ENCODE results near the gene ANKMY1.
A peak's percentile ranks its signal among the peaks of the same experiment; 100 is the strongest.
"Not testable (repeated sequence)": the region's sequence is repeated elsewhere in the genome, so short reads cannot be mapped to it uniquely, and the experiment has no call there.

ANKMY1 gene

DNA sequence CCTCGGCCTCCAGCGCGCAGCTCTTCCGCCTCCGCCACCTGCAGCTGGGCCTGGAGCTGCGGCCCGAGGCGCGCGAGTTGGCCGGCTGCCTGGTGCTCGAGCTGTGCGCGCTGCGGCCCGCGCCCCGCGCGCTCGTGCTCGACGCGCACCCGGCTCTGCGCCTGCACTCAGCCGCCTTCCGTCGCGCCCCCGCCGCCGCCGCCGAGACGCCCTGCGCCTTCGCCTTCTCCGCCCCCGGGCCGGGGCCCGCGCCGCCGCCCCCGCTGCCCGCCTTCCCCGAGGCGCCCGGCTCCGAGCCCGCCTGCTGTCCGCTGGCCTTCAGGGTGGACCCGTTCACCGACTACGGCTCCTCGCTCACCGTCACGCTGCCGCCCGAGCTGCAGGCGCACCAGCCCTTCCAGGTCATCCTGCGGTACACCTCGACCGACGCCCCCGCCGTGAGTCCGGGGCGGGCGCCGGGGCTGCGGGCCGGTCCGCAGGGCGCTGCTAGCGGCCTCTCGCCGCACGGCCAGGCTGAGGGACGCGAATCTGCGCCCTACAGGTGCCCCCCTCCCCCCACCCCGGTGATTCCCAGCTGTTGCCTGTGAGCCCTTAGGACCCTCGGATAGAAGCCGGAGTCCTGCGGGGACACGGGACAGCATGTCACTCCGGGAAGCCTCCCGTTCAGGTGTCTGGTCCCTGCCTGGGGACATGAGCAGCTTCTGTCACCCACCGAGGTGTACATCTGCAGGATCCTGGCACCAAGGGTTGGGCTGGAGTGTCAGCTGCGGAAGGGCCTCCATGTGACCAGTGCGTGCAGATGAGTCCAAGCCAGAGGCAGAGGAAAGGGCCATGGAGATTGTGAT is 11.1 kb upstream of the ANKMY1 start:
- DNase-seq (ENCODE audit: low read depth): no peak

DNA sequence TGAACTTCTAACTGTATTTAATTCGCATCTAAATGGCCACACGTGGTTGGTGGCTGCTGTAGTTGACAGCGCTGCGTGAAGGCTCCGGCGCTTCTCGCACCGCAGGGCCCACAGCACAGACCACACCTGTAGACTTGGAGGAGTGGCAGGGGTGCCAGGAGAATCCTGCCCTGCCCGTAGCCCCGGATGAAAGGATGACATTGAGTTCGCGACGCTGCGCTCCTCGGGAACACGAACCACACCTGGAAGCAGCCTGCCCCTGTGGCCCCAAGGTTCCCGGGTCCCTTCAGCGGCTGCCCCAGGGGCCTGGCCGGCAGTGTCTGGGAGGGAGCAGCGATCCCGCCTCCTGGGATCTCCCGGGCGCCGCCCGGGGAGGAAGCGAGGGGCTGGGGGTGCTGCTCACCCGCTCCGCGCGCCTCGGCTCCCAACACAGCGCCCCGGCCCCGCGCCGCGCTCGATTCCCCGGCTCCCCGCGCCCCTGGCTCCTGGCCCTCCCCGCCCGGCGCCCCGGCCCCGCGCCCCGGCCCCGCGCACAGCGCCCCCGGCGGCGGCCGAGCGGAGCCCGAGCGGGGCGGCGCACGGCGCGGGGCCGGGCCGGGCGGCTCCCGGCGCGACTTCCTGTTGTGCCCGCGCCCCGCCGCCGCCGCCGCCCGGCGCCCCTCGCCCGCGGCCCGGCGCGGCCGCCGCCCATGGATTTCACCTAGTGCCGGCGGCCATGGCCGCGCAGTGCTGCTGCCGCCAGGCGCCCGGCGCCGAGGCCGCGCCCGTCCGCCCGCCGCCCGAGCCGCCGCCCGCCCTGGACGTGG is 10.3 kb upstream of the ANKMY1 start, which contains the start of gene RNPEPL1:
TSS of gene RNPEPL1 (plus strand) at position 613 of the 806 bp plus-strand sequence. CDS start at position 716, 103 bp downstream.
- no peak for DNase-seq (ENCODE audit: low read depth)

- no peak for DNase-seq (ENCODE audit: low read depth)
Observed at GRCh38 chr2:240567137-240567871, 9.5 kb upstream of the ANKMY1 start.

DNA sequence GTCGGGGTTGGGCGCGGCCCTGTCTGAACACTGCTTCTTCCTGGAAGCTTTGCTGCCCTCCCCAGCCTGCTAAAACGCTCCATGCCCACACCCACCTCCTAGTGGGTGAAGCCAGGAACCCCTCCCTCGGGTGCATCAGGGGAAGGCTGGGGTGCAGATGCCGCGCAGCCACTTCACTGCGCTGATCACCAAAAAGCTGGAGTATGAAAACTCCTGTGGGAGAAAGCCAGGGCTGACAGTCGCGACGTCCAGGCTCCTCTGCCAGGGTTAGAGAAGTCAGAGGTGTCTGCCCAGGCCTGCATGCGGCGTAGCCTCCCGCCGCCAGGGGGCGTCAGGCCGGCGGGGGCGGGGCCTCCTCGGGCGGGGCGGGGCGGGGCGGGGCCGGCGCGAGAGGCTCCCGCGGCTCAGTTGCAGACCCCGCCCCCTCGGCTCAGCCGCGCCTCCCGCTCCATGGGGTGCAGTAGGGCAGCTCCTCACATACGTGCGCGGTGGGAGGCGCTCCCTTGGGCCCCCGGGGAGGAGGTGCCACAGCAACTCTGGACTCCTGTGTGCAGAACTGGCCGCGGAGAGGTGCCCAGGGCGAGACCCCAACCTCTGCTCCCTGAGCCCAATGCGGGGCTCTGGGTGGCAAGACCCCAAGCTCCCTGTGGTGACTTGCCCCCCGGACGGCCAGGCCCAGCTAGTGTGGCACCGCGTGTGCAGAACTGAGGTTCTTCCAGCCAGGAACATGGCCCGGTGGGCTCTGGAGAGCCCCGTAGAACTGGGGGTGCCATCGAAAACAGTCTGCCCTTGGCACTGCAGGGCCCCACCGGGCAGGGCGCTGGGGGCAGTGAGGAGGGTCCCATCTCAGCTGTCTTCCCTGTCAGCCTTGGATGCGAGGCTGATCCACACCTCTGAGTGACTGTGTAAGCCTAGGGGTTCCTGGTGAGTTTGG is 8.7 kb upstream of the ANKMY1 start:
- DNase-seq (ENCODE audit: low read depth): peak; percentile 88

DNA sequence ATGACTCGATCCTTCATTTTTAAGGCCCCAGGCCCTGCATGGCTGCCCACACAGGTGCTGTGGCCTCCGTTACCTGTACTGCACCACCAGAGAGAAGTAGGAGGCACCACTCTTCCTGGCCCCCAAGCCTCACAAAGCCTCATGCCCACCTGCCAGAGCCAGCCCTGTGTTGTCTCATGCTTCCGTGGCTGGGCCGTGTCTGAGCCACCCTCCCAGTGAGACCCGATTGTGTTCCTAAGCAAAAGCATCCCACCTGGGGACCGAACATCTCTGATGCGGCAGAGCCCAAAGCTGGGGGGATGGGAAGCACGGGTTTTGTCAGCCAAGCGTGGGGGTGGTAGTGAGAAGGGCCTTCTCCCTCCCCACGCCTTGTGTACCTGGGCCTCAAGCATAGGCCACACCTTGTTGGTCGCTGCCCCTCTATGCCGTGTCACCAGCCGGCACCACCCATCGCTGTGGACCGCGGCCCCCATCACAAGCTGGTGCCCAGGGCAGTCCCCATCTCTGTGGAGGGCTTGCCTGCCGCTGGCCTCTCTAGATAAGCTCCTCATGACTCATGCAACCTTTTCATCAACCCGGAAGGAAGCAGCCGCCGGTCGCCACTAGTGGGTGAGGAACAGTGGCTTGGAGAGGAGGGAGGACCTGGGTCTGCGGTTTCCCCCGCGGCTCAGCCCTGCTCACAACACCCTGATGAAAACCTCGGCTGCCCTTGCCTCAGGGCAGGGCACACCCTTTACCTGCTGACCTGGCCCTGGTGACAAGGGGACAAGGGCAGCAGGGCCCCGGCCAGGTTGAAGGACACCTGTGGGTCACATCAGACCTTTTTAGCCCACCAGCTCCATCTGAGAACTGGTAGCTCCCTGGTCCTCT is 7.8 kb upstream of the ANKMY1 start:
- peak; percentile 76 for DNase-seq (ENCODE audit: low read depth)

DNA sequence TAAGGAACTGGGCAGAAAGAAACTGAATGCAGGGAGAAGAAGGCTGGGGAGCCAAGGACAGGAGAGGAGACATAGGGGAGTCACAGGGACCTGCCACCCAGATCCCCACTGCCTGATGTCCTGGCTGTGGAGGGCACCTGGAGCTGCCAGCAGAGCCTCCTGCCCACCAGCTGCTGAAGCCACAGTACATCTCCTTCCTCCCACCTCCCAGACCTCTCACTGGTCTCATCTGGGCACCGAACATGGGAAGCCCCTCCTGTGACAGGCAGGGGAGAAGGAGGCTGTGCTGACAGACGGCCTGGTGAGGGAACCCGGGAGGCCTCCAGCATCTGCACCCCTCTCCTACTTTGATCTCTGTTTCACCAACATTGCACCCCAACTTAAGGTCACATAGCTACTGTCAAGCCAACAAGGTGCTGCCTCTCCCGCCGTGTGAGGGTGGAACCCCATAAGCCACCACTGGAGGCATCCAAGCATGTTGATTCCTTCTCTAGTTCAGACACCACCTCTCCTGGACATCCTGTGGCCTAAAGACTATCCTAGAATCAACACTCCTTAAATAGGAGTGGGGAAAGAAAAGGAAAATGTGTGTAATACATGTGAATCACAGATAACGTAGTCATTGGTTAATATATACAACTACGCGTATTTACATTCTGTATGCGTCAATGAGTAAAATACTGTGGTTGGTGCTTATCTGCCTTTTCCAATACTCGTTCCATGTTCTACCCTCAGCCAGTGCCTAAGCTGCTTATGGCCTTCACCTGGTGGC is 7.0 kb upstream of the ANKMY1 start:
- no peak for DNase-seq (ENCODE audit: low read depth)

- DNase-seq (ENCODE audit: low read depth): no peak
Observed at GRCh38 chr2:240563951-240564560, 6.3 kb upstream of the ANKMY1 start.

GRCh38 chr2:240563231-240563630 is 5.4 kb upstream of the ANKMY1 start:
- DNase-seq (ENCODE audit: low read depth): not testable (repeated sequence)

DNA sequence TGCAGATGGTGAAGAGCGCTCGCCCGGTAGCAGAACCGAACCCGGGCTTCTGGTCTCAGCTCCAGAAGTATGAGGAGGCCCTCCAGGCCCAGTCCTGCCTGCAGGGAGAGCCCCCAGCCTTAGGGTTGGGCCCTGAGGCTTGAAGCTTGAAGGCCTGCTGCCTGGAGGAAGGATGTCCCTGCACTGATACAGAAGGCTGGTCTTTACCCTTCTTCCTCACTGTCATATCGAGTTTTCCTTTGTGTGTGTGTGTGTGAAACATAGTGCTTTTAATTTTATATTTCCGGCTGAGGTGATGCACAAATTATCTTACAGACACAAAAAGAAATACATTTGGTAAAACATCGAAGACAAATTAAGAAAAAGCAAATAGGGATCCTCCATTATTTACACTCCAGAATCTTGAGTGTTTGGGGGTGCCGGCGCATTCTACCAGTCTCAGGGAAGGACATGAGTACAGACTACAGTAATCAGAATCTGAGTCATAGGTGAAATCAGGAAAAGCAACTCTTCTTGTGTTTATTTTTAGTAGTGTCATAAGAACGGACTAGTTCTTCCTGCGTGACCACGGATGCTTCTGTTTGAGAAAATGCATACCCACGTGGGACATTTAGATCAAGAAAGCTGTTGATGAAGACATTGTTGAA is 3.7 kb upstream of the ANKMY1 start:
- DNase-seq (ENCODE audit: low read depth): no peak

GRCh38 chr2:240560480-240561324 is 2.9 kb upstream of the ANKMY1 start:
- peak; percentile 100 for DNase-seq (ENCODE audit: low read depth)

DNA sequence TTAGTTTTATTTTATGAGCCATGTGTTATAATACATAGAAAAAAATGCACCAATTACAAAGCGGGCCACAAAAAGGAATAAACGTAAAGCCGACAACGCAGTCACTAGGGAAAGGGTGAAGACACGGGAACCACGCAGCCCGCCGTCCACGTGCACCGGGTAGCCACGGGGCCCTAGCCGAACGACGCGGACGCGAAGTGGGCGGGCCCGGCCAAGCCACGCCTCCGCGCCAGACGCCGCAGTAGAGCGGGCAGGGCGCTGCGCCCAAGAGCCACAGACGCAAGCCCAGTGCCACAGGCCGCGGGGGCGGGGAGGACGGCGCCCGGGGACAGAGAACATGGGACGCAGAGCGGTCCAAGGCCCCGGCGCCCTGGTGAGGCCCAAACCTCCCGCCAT is 2.3 kb upstream of the ANKMY1 start, which contains the start of gene DUSP28:
TSS of gene DUSP28 (plus strand) at position 274 of the 396 bp plus-strand sequence. CDS start 328 bp downstream, outside the sequence.
- peak; percentile 83 for DNase-seq (ENCODE audit: low read depth)

- no peak for DNase-seq (ENCODE audit: low read depth)
Observed at GRCh38 chr2:240559286-240559685, 1.5 kb upstream of the ANKMY1 start.

GRCh38 chr2:240558236-240558761 is 511 bp upstream of the ANKMY1 start:
- no peak for DNase-seq (ENCODE audit: low read depth)

- no peak for DNase-seq (ENCODE audit: low read depth)
Observed at GRCh38 chr2:240557101-240557751, 562 bp downstream of the ANKMY1 start.

DNA sequence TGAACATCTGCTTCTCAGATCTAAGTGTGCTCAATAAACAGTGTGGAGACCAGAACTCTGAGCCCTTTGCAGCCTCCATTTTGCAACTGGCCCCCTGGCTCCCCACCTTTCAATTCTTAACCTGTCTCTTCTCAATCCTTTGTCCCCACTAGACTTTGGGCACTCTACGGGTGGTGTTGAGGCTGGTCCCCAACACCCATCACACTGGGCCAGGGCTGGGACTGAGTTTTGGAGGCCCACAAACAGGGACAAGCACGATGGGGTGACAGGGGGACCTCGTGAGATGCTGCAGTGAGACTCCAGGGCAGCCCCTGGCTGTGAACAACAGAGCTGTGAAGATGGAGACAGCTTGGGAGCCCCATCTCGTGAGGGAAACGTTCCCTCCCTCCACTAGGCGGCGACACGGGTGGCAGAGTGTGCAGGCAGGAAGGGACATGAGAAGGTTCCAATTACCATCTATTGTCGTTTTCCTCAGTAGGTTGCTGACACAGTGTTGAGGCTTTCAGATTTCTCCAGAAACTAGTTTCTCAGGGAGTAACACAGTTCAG is 1.2 kb downstream of the ANKMY1 start:
- no peak for DNase-seq (ENCODE audit: low read depth)

GRCh38 chr2:240555541-240556250 is 2.1 kb downstream of the ANKMY1 start:
- no peak for DNase-seq (ENCODE audit: low read depth)

All from stimulated activated CD8-positive, alpha-beta memory T cell treated with anti-CD3 and anti-CD28 coated beads, Interleukin-7, amount 100 ng/mL, for 24 hours (primary cell).